Right lobe of liver (tissue), 4 donors: ENCODE results near the gene ASCC1.

Experiments used
- CTCF ChIP-seq, 4 donors: fragments of 200-600 bp in 3 of 4; fragments of 450-650 bp in 1 of 4; IDR thresholded peaks; one replicate each; pipeline versions ENCODE4 v1.5.1 to v1.8.0; 2016 to 2022; ENCODE audit warnings: antibody characterized with exemption in 4 of 4, mild to moderate bottlenecking in 2 of 4
- POLR2A ChIP-seq: fragments of 450-650 bp; IDR thresholded peaks from one replicate; pipeline ENCODE4 v1.6.1; 2017; ENCODE audit warnings: antibody characterized with exemption, mild to moderate bottlenecking
- donor health status: DM: no; HTN: no; CAD: no.
- donor health status: DM: no; HTN: no; CAD: no.
- donor health status: DM: no; HTN: yes; CAD: no.

DNA sequence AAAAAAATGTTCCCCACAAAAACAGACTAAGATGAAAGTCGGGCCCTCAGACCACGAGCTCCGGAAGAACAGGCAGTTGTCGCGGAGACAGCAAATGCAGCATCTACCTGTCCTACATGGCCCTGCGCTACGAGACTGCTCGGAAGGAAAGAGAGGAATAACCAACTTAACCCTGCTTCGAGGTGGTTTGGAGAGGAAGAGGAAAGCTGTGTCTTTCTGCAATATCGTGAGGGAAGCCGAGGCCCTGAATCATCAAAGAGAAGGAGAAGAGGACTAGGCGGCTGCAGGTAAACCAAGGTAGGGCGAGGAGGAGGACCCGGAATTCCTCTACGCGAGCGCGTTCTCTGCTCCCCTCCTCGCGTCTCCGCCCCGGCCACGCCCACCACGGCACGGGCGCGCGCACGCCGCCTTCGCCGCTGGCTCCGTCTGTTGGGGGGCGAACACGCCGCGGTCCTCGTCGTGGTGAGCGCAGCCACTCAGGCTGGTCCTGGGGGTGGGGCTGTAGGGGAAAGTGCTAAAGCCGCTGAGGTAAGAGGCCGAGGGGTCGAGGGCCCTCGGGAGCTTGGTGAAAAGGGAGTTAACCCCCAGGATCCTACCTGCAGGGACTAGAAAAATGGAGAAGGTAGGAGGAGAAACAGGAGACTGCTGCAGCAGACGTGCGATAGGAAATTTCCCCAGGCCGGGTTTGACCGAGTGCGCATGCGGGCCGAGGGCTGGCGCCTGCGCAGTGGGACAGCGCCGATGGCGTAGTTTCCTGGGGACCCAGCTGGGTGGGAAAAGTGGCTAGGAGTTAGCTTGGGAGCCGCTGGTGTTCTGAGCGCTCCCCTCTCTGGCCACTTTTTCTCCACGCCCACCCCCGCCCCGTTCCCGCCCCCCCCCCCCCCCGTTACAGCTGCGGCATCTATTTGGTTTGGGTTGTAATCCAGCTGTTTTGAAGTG, at the start of gene ASCC1, which contains the start of gene ANAPC16:
- no peak for TF ChIP-seq CTCF (IDR thresholded peaks at IDR 0.05)
- peak; percentile 96 for TF ChIP-seq POLR2A
